Mammary epithelial cell (primary cell): Measurements from ENCODE around the gene SDHA.

ENCODE experiments used
- CTCF ChIP-seq, 2 donors: IDR thresholded peaks in 1 of 2; conservative IDR thresholded peaks in 1 of 2; 2 replicates each; pipeline ENCODE4 v1.5.1; 2011 to 2012; ENCODE audit warnings: inconsistent platforms in 2 of 2, low read length in 2 of 2, mild to moderate bottlenecking in 2 of 2, control low read depth in 1 of 2, low read depth in 1 of 2; ENCODE audit not compliant: insufficient read depth in 1 of 2; ENCODE audit errors: extremely low read depth in 1 of 2
- EZH2 ChIP-seq: IDR thresholded peaks from 2 replicates; pipeline ENCODE4 v1.6.1; 2012; ENCODE audit warnings: low read length, inconsistent platforms, borderline replicate concordance

GRCh38 chr5:231661-232060 lies 13.5 kb downstream of the SDHA start:
- no peak for TF ChIP-seq CTCF (conservative IDR thresholded peaks at IDR 0.05 in 1 of 2, IDR thresholded peaks at IDR 0.05 in 1 of 2; ENCODE audit: extremely low read depth in 1 of 2, insufficient read depth in 1 of 2, low read depth in 1 of 2, low read length in 2 of 2)
- TF ChIP-seq EZH2 = no peak
